MM.1S (cell line): ENCODE measurements around the gene PCSK9.

Source experiments
- DNase-seq: peaks from one replicate; pipeline ENCODE4 v3.0.0-alpha.2; 2015
- H2AFZ ChIP-seq: fragments of 300-600 bp; sonication (generic); 2 replicates; pipeline ENCODE4 v1.6.0; 2016; ENCODE audit warnings: antibody characterized with exemption, low read length
- H3F3A ChIP-seq: fragments of 300-600 bp; sonication (generic); 2 replicates; pipeline ENCODE4 v1.6.1; 2016; ENCODE audit warnings: mild to moderate bottlenecking, antibody characterized with exemption, low read length, moderate library complexity, mixed read lengths; ENCODE audit not compliant: insufficient read depth
- H3K27ac ChIP-seq: fragments of 300-600 bp; sonication (generic); 2 replicates; pipeline ENCODE4 v1.5.1; 2016; ENCODE audit warnings: mild to moderate bottlenecking, low read length
- H3K27me3 ChIP-seq: fragments of 300-600 bp; sonication (generic); replicated peaks from 2 replicates; pipeline ENCODE4 v1.6.0; 2016; ENCODE audit warnings: low read length; ENCODE audit not compliant: insufficient read depth
- H3K36me3 ChIP-seq: fragments of 300-600 bp; sonication (generic); replicated peaks from 2 replicates; pipeline ENCODE4 v1.6.1; 2016; ENCODE audit warnings: mild to moderate bottlenecking, low read length, mixed read lengths; ENCODE audit not compliant: insufficient read depth
- H3K4me1 ChIP-seq: fragments of 300-600 bp; sonication (generic); 2 replicates; pipeline ENCODE4 v1.6.1; 2016; ENCODE audit warnings: low read length, mixed read lengths
- H3K4me2 ChIP-seq: fragments of 300-600 bp; sonication (generic); 2 replicates; pipeline ENCODE4 v1.6.0; 2016; ENCODE audit warnings: low read depth, low read length
- H3K4me3 ChIP-seq: fragments of 300-600 bp; sonication (generic); 2 replicates; pipeline ENCODE4 v1.5.1; 2016; ENCODE audit warnings: low read length, mixed read lengths
- H3K79me2 ChIP-seq: fragments of 300-600 bp; sonication (generic); 2 replicates; pipeline ENCODE4 v1.6.1; 2016; ENCODE audit warnings: mixed run types, low read length, mixed read lengths
- H3K9ac ChIP-seq: fragments of 300-600 bp; sonication (generic); 2 replicates; pipeline ENCODE4 v1.6.1; 2016; ENCODE audit warnings: low read length, mixed read lengths
- H3K9me2 ChIP-seq: fragments of 300-600 bp; sonication (generic); replicated peaks from 2 replicates; pipeline ENCODE4 v1.6.1; 2016; ENCODE audit warnings: mild to moderate bottlenecking, low read length, mixed read lengths; ENCODE audit not compliant: insufficient read depth
- H3K9me3 ChIP-seq: fragments of 300-600 bp; sonication (generic); replicated peaks from 2 replicates; pipeline ENCODE4 v1.6.1; 2016; ENCODE audit warnings: mild to moderate bottlenecking, low read length, mixed read lengths; ENCODE audit not compliant: insufficient read depth
- H4K20me1 ChIP-seq: fragments of 300-600 bp; sonication (generic); 2 replicates; pipeline ENCODE4 v1.6.1; 2016; ENCODE audit warnings: mild to moderate bottlenecking, low read length, moderate library complexity, mixed read lengths; ENCODE audit not compliant: insufficient read depth
- EZH2 ChIP-seq: fragments of 300-600 bp; sonication (generic); optimal IDR thresholded peaks from 2 replicates; pipeline ENCODE3; 2017; ENCODE audit warnings: low read depth, mild to moderate bottlenecking, antibody characterized with exemption, low read length, mixed read lengths
- EZH2phosphoT487 ChIP-seq: fragments of 300-600 bp; sonication (generic); IDR thresholded peaks from 2 replicates; pipeline ENCODE4 v1.6.1; 2018; ENCODE audit warnings: antibody characterized with exemption, low read length
- TF ChIP-seq, protein P1 (sequence below): fragments of 300-600 bp; sonication (generic); IDR thresholded peaks from 2 replicates; pipeline ENCODE4 v1.5.1; 2016; ENCODE audit warnings: antibody characterized with exemption, low read length, mixed read lengths

The PCSK9 gene

DNA sequence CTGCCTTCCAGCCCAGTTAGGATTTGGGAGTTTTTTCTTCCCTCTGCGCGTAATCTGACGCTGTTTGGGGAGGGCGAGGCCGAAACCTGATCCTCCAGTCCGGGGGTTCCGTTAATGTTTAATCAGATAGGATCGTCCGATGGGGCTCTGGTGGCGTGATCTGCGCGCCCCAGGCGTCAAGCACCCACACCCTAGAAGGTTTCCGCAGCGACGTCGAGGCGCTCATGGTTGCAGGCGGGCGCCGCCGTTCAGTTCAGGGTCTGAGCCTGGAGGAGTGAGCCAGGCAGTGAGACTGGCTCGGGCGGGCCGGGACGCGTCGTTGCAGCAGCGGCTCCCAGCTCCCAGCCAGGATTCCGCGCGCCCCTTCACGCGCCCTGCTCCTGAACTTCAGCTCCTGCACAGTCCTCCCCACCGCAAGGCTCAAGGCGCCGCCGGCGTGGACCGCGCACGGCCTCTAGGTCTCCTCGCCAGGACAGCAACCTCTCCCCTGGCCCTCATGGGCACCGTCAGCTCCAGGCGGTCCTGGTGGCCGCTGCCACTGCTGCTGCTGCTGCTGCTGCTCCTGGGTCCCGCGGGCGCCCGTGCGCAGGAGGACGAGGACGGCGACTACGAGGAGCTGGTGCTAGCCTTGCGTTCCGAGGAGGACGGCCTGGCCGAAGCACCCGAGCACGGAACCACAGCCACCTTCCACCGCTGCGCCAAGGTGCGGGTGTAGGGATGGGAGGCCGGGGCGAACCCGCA lies at the start of gene PCSK9:
Gene PCSK9 (plus strand): TSS at position 207 of the 741 bp plus-strand sequence. CDS start 290 bp downstream, at position 497.
- DNase-seq, result no peak
- Histone ChIP-seq H4K20me1 (no peaks in the 10 kb centered on the region), H3K4me3 (no peak within 1 kb of the TSS), H3K4me2 (no peak within 1 kb of the TSS), H3F3A (no peaks in the 10 kb centered on the region), H3K9ac (no peak within 1 kb of the TSS), H3K9me2 (no peaks in the 10 kb centered on the region), H3K9me3 (no peaks in the 10 kb centered on the region), H3K79me2 (no peaks in the 10 kb centered on the region), H3K27ac (no peak within 1 kb of the TSS), H2AFZ (no peak within 1 kb of the TSS), H3K4me1 (no peaks in the 10 kb centered on the region), H3K36me3 (no peaks in the 10 kb centered on the region), H3K27me3 (peaks cover 50% of the 10 kb centered on the region)
- TF ChIP-seq, protein P1, sequence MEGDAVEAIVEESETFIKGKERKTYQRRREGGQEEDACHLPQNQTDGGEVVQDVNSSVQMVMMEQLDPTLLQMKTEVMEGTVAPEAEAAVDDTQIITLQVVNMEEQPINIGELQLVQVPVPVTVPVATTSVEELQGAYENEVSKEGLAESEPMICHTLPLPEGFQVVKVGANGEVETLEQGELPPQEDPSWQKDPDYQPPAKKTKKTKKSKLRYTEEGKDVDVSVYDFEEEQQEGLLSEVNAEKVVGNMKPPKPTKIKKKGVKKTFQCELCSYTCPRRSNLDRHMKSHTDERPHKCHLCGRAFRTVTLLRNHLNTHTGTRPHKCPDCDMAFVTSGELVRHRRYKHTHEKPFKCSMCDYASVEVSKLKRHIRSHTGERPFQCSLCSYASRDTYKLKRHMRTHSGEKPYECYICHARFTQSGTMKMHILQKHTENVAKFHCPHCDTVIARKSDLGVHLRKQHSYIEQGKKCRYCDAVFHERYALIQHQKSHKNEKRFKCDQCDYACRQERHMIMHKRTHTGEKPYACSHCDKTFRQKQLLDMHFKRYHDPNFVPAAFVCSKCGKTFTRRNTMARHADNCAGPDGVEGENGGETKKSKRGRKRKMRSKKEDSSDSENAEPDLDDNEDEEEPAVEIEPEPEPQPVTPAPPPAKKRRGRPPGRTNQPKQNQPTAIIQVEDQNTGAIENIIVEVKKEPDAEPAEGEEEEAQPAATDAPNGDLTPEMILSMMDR, result no peak
- TF ChIP-seq EZH2 (no peak), EZH2phosphoT487 (no peak)

DNA sequence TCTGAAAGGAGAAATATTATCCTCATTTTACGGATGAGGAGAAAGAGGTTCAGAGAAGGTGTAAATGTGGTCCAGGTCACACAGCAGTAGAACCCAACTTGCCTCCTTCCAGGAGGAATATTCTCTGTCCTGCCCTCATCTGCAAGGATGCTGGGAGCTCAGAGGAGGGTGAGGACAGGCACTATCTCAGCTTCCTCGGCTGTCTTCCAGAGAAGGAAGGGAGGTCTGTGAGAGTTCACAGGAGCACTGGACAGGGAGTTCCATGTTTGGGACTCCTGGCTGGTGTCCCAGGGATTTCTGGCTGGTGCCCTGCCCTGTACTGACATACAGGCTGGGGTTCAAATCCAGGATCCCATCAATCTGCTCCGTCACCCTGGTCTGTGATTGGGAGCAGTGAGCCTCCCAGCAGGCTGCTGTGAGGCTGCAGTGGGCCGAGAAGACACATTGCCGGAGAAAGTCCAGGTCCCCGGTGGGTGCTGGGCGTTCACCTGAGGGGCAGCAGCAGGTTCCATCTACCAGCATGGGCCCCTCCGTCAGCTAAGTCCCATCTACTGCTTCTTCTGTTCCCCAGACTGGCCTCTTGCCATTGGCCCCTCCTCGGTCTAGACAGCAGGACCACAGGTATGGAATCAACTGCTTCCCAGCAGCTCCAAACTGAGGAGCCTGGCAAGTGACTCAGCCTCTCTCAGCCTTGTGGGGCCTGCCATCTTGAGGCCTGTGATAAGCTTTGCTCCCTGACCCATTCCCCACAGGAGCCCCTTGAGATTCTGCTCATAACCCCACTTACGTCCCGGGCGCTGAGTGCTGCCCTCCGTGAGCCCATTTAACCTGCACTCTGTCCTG lies 49.2 kb upstream of the PCSK9 start:
- Histone ChIP-seq H3K36me3 (no peaks in the 10 kb centered on the region), H3K4me3 (no peak overlapping the region), H3K9me2 (no peaks in the 10 kb centered on the region), H3K9me3 (no peaks in the 10 kb centered on the region), H3K9ac (no peak overlapping the region), H3K4me1 (no peaks in the 10 kb centered on the region), H2AFZ (no peak overlapping the region), H3K27ac (no peak overlapping the region), H3K27me3 (no peaks in the 10 kb centered on the region), H4K20me1 (no peaks in the 10 kb centered on the region), H3F3A (no peaks in the 10 kb centered on the region), H3K79me2 (no peaks in the 10 kb centered on the region), H3K4me2 (no peak overlapping the region)
- no peak for DNase-seq
- no peak for TF ChIP-seq EZH2
- TF ChIP-seq, protein P1, result no peak

DNA sequence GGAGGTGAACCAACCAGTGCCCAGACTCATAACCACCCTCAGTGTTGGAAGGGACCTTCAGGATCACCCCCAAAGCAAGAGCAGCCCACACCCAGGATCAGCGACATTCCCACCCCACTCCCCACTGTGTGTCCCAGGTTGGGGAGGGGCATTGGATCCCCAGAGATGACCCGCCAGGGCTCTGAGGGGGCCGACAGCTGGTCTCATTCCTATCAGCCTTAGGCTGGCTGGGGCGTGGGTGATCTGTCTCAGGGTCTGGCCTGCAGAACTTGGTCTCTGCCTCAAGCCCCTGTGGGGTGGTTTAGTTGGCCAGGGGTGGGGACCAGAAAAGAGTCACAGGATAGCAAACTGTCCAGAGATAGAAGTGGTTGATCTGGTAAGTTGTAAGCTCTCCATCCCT lies 48.4 kb upstream of the PCSK9 start:
- Histone ChIP-seq H3K27me3 (no peaks in the 10 kb centered on the region), H3K9ac (no peak overlapping the region), H2AFZ (no peak overlapping the region), H3K9me2 (no peaks in the 10 kb centered on the region), H3K79me2 (no peaks in the 10 kb centered on the region), H3F3A (no peaks in the 10 kb centered on the region), H3K4me1 (no peaks in the 10 kb centered on the region), H3K27ac (no peak overlapping the region), H3K9me3 (no peaks in the 10 kb centered on the region), H4K20me1 (no peaks in the 10 kb centered on the region), H3K36me3 (no peaks in the 10 kb centered on the region), H3K4me3 (no peak overlapping the region), H3K4me2 (no peak overlapping the region)
- TF ChIP-seq EZH2phosphoT487 (no peak), EZH2 (no peak)
- TF ChIP-seq, protein P1, result no peak
- DNase-seq, result no peak
